Liver (tissue), 3 donors: Measurements from ENCODE around the gene ALAS1.

Experiments
- EGR1 ChIP-seq, 2 donors: IDR thresholded peaks; 2 replicates each; pipeline ENCODE4 v1.6.1; 2016 to 2018; ENCODE audit warnings: antibody characterized with exemption in 2 of 2, low read depth in 2 of 2
- FOXA2 ChIP-seq: IDR thresholded peaks from 2 replicates; pipeline ENCODE4 v1.6.1; 2016; ENCODE audit warnings: antibody characterized with exemption
- GABPA ChIP-seq, 2 donors: IDR thresholded peaks in 1 of 2; conservative IDR thresholded peaks in 1 of 2; 2 replicates each; pipeline ENCODE4 v1.6.1; 2016; ENCODE audit warnings: antibody characterized with exemption in 2 of 2, mild to moderate bottlenecking in 1 of 2, moderate library complexity in 1 of 2
- JUND ChIP-seq, 2 donors: IDR thresholded peaks; 2 replicates each; pipeline ENCODE4 v1.6.1; 2016; ENCODE audit warnings: antibody characterized with exemption in 2 of 2
- MAX ChIP-seq: IDR thresholded peaks from 2 replicates; pipeline ENCODE4 v1.6.1; 2016; ENCODE audit warnings: antibody characterized with exemption
- RAD21 ChIP-seq, 2 donors: IDR thresholded peaks; 2 replicates each; pipeline ENCODE4 v1.6.1; 2016; ENCODE audit warnings: antibody characterized with exemption in 2 of 2, mild to moderate bottlenecking in 2 of 2
- REST ChIP-seq: IDR thresholded peaks from 2 replicates; pipeline ENCODE4 v1.6.1; 2016; ENCODE audit warnings: antibody characterized with exemption, mild to moderate bottlenecking
- RXRA ChIP-seq, 2 donors: IDR thresholded peaks; 2 replicates each; pipeline ENCODE4 v1.6.1; 2017 to 2018; ENCODE audit warnings: antibody characterized with exemption in 2 of 2, mild to moderate bottlenecking in 1 of 2
- SP1 ChIP-seq: IDR thresholded peaks from 2 replicates; pipeline ENCODE4 v1.6.1; 2018; ENCODE audit warnings: antibody characterized with exemption, mild to moderate bottlenecking
- TAF1 ChIP-seq: conservative IDR thresholded peaks from 2 replicates; pipeline ENCODE4 v1.6.1; 2016; ENCODE audit warnings: antibody characterized with exemption, mild to moderate bottlenecking
- YY1 ChIP-seq: IDR thresholded peaks from 2 replicates; pipeline ENCODE4 v1.6.1; 2016; ENCODE audit warnings: antibody characterized with exemption, mild to moderate bottlenecking
- ZBTB33 ChIP-seq: IDR thresholded peaks from 2 replicates; pipeline ENCODE4 v1.6.1; 2016; ENCODE audit warnings: antibody characterized with exemption
- TF ChIP-seq, protein P1 (sequence below): fragments of 150-350 bp; IDR thresholded peaks from 2 replicates; pipeline ENCODE4 v1.5.1; 2017; ENCODE audit warnings: improper control_type of control experiment, low read depth, low read length; ENCODE audit not compliant: missing input control
- TF ChIP-seq, protein P2 (sequence below): IDR thresholded peaks from 2 replicates; pipeline ENCODE4 v1.6.1; 2016; ENCODE audit warnings: antibody characterized with exemption
- donor health status: healthy.
- donor health status: healthy.

- TF ChIP-seq TAF1, result no peak
- TF ChIP-seq, protein P1, sequence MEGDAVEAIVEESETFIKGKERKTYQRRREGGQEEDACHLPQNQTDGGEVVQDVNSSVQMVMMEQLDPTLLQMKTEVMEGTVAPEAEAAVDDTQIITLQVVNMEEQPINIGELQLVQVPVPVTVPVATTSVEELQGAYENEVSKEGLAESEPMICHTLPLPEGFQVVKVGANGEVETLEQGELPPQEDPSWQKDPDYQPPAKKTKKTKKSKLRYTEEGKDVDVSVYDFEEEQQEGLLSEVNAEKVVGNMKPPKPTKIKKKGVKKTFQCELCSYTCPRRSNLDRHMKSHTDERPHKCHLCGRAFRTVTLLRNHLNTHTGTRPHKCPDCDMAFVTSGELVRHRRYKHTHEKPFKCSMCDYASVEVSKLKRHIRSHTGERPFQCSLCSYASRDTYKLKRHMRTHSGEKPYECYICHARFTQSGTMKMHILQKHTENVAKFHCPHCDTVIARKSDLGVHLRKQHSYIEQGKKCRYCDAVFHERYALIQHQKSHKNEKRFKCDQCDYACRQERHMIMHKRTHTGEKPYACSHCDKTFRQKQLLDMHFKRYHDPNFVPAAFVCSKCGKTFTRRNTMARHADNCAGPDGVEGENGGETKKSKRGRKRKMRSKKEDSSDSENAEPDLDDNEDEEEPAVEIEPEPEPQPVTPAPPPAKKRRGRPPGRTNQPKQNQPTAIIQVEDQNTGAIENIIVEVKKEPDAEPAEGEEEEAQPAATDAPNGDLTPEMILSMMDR, result no peak
- TF ChIP-seq EGR1 (IDR thresholded peaks at IDR 0.05; ENCODE audit: low read depth in 2 of 2), result no peak
- TF ChIP-seq RAD21 (IDR thresholded peaks at IDR 0.05), result no peak
- no peak for TF ChIP-seq YY1
- TF ChIP-seq SP1, result no peak
- TF ChIP-seq, protein P2, sequence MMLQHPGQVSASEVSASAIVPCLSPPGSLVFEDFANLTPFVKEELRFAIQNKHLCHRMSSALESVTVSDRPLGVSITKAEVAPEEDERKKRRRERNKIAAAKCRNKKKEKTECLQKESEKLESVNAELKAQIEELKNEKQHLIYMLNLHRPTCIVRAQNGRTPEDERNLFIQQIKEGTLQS, result no peak
- no peak for TF ChIP-seq ZBTB33
- TF ChIP-seq REST, result no peak
- no peak for TF ChIP-seq RXRA (IDR thresholded peaks at IDR 0.05)
- no peak for TF ChIP-seq MAX
- no peak for TF ChIP-seq JUND (IDR thresholded peaks at IDR 0.05)
- no peak for TF ChIP-seq GABPA (IDR thresholded peaks at IDR 0.05 in 1 of 2, conservative IDR thresholded peaks at IDR 0.05 in 1 of 2)
- TF ChIP-seq FOXA2, result no peak
Measured at GRCh38 chr3:52227117-52227516, 29.2 kb downstream of the ALAS1 start.
